Amygdala (tissue), 56 donors: ENCODE measurements around the gene TTLL1.
"Not testable (repeated sequence)": the region's sequence is repeated elsewhere in the genome, so short reads cannot be mapped to it uniquely, and the experiment has no call there.

Source experiments
- DNase-seq, 56 donors: peaks; one replicate each; lab custom pipeline; 2025; lab: John Stamatoyannopoulos, UW

Gene TTLL1

GRCh38 chr22:42996646-42997365, 92.4 kb downstream of the TTLL1 start:
- DNase-seq = no peak

DNA sequence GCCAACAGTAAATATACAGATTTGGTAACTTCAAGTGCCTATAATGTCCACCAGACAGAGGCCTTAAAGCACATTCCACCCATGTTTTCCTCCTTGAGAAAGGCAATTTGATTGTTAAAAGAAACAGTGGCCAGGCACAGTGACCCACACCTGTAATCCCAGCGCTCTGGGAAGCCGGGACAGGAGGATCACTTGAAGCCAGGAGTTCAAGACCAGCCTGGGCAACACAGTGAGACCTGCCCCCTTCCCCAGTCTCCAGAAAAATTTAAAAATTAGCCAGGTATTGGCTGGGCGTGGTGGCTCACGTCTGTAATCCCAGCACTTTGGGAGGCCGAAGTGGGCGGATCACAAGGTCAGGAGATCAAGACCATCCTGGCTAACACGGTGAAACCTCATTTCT, 93.5 kb downstream of the TTLL1 start:
- DNase-seq = not testable (repeated sequence)

- DNase-seq = peak in 7 of 56 donors; percentile 8 to 31 (median 28)
Measured at GRCh38 chr22:42994917-42995562, 94.2 kb downstream of the TTLL1 start.

GRCh38 chr22:42994276-42994916, 94.8 kb downstream of the TTLL1 start:
- no peak for DNase-seq

DNA sequence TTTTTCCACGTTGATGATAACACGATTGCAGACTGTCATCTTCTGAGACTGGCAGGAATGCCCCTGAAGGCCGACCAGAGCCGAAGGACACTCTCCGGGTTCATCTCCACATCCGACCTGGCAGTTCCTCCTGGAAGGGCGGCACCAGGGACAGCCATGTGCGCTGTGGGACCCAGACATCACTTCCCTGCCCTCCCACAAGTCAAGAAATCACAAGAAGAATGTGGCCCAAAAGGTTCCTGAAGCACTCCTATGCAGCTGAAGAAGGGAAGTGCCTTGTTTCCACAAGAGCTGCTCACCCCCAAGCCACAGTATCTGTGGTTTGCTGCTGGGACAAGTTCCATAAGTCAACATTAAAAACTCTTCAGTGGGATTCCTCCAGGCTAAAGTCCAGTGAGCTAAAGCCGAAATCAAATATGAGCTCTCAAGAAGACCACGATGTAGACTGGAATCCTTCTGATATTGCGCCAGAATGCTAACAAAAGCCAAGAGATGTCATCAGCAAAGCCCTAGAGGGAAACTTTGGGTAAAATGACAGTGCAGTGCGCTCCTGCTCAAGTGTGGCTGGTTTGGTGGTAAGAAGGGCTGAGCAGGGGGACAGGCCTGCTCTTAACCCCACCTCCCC, 95.4 kb downstream of the TTLL1 start:
- no peak for DNase-seq

DNA sequence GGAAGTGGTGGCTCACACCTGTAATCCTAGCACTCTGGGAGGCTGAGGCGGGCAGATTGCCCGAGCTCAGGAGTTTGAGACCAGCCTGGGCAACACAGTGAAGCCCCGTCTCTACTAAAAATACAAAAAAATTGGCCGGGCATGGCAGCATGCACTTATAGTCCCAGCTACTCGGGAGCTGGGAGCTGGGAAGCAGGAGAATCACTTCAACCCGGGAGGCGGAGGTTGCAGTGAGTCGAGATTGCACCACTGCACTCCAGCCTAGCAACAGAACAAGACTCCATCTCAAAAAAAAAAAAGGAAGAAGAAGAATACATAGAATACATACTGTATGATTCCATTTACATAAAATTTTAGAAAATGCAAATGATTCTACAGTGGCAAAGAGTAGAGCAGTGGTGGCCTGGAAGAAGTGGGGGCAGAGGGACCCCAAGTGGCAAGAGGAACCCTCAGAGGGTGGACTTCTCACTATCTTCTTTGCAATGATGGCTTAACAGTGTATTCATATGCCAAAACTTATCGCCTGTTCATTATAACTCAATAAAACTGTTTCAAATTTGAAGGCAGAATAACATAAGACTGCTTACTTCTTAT, 96.2 kb downstream of the TTLL1 start:
- DNase-seq = no peak

DNA sequence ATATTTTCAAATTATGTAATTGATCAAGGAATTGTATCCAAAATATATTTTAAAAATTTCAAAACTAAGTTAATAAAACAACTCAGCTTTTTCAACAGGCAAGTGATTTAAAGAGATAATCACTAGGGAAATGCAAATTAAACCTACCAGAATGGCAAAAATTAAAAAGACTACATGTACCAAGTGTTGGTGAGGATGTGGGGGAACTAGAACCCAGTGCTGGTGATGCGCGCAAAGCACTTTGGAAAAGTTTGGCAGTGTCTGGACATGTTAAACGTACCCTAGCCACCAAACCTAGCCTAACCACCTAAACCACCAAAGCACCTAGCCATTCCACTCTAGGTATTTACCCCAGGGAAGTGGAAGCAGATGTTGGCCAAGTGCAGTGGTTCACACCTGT, 97.1 kb downstream of the TTLL1 start:
- no peak for DNase-seq

DNA sequence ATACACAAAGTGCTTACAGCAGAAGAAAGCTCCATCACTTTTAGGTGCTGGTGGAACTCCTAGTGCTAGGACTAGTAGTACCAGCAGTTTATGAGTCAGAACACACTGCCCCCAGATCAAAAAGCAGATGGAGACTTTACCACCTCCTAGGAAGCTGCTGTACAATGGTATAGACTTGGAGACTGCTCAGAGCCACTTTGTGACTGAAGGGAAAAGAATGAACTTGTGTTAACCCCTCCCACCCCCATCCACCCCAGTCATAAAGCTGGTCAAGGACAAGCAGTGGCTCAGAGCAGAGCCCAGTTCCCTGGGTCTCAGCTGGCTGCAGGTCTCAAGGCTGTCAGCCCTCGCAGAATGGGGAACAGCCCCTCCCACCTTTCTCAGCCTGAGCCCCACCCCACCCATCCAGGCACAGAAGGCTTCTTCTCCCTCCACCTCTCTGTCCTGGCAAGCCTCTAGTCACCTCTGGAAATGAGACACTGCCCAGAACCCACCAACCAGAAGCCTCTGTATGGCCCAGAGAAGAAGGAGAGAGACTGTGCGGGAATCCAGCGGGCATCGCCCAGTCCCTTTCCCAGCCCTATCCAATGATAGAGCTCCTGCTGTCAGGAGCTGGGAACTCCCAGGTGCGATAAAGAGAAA, 98.1 kb downstream of the TTLL1 start:
- DNase-seq = no peak

DNA sequence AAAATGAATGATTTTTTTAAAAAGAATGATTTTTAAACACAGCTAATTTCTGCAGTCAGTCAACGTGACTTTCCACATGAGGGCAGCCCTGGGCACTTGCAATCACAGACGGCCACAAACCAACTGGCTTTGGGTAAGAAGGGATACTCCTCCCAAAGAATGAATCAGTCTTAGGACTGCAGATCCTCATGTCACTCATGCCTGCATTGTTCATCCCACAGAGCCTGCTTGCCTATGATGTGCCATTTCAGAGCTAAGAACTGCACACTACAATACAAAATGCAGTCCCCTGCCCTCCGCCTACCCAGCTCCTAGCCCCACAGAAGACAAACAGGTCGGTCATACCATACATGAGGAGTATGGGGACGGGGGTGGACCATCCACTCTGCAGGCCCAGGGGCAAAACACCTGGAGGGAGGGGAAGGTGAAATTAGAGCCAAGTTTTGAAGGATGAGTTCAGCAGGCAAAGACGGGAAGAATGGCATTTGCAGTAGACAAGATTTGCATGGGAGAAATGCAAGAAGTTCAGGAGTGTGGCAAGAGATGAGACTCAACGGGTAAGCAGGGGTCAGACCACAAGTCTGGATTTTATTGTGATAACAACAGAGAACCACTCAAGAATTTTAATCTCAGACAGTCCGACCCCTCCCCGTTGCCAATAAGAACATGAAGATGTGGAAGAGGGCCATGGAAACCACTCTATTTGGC, 98.9 kb downstream of the TTLL1 start:
- DNase-seq = no peak
